Activated T-helper 1 cell treated with anti-CD3 and anti-CD28 coated beads, Interleukin-12 subunit alpha, Interleukin-12 subunit beta, Interleukin-2, Interleukin-4 antibody, amounts not matched to agents 30 ng/mL and 10 ng/mL and 1 ng/mL, durations not matched to agents 14 hours and 24 hours and 36 hours (primary cell): ENCODE results near the gene GCM1. TPM values are rescaled to one million over a fixed set of nuclear protein-coding genes. Genes with fewer than 3 reads are reported as not detected.

Experiments used
- DNase-seq: peaks from one replicate; pipeline ENCODE4 v3.0.0; 2021; ENCODE audit warnings: low spot score
- H3K27ac Mint-ChIP-seq: one replicate; pipeline ENCODE4 v1.8.0; 2021; ENCODE audit warnings: mild to moderate bottlenecking, mixed read lengths
- H3K27me3 Mint-ChIP-seq: one replicate; pipeline ENCODE4 v1.8.0; 2022; ENCODE audit warnings: mild to moderate bottlenecking, moderate library complexity, mixed read lengths; ENCODE audit not compliant: insufficient read depth
- H3K36me3 Mint-ChIP-seq: one replicate; pipeline ENCODE4 v1.8.0; 2021; ENCODE audit warnings: low read depth, mixed read lengths
- H3K4me1 Mint-ChIP-seq: one replicate; pipeline ENCODE4 v1.8.0; 2021; ENCODE audit warnings: low read depth, mixed read lengths
- H3K4me3 Mint-ChIP-seq: one replicate; pipeline ENCODE4 v1.8.0; 2021; ENCODE audit warnings: mild to moderate bottlenecking, moderate library complexity, mixed read lengths
- H3K9me3 Mint-ChIP-seq: one replicate; pipeline ENCODE4 v1.8.0; 2021; ENCODE audit warnings: mixed read lengths
- intact Hi-C: fragments of 100-400 bp; cut with micrococcal nuclease; formaldehyde crosslinking; loops from one replicate; pipeline ENCODE4 v1.15.1; 2024
- total RNA-seq: library from RNA; stranded (reverse); gene quantifications from 2 replicates; pipeline ENCODE4 v1.2.3, GENCODE V29; 2022

The GCM1 gene
- total RNA-seq, 1 donor from 2014 or later: not detected

GRCh38 chr6:53086302-53086701 lies 62.3 kb downstream of the GCM1 start:
- no peak for DNase-seq
- Mint-ChIP-seq H3K4me3 (no peak overlapping the region), H3K27me3 (no peaks in the 10 kb centered on the region), H3K4me1 (no peaks in the 10 kb centered on the region), H3K27ac (no peak overlapping the region), H3K9me3 (no peaks in the 10 kb centered on the region), H3K36me3 (peaks cover 28% of the 10 kb centered on the region)
- intact Hi-C loops: no loop called here

GRCh38 chr6:53080813-53081212 lies 67.8 kb downstream of the GCM1 start:
- intact Hi-C loops: no loop called here
- Mint-ChIP-seq H3K4me1 (no peaks in the 10 kb centered on the region), H3K27me3 (no peaks in the 10 kb centered on the region), H3K4me3 (no peak overlapping the region), H3K27ac (no peak overlapping the region), H3K36me3 (peaks cover 40% of the 10 kb centered on the region), H3K9me3 (no peaks in the 10 kb centered on the region)
- no peak for DNase-seq

Other genes starting within 250 kb of the GCM1 start
- not detected in 2 replicates for gene GSTA3, start 239.1 kb downstream of the GCM1 start, total RNA-seq
- 35.8 and 38.7 TPM in 2 replicates for gene GSTA4, start 153.6 kb downstream of the GCM1 start, total RNA-seq
- 11.7 and 12.5 TPM in 2 replicates for gene CILK1, start 87.0 kb downstream of the GCM1 start, total RNA-seq
- 67.3 and 73.2 TPM in 2 replicates for gene FBXO9, start 83.4 kb downstream of the GCM1 start, total RNA-seq
- gene ELOVL5, start 200.1 kb upstream of the GCM1 start, total RNA-seq: 121 and 131 TPM in 2 replicates